ENCODE results near the gene ADAM15.
A peak's percentile ranks its signal among the peaks of the same experiment; 100 is the strongest.

ADAM15 gene

GRCh38 chr1:155014709-155015508, 36.2 kb upstream of the ADAM15 start:
- WGBS = 96% methylated on average over 31 of the region's 31 CpGs
- peaks cover 25% of the 10 kb centered on the region for H3K36me3 ChIP-seq (ENCODE audit: insufficient read depth, low read length)
- H3K4me1 ChIP-seq (ENCODE audit: insufficient read depth, low read length) = peaks cover 23% of the 10 kb centered on the region
- H3K27me3 ChIP-seq (ENCODE audit: insufficient read depth, low read length) = no peaks in the 10 kb centered on the region
- H3K9me3 ChIP-seq (ENCODE audit: insufficient read depth, low read depth, low read length) = no peaks in the 10 kb centered on the region
- no peak overlapping the region for H3K9ac ChIP-seq (ENCODE audit: low read depth, low read length)
- no peak overlapping the region for H3K4me3 ChIP-seq (ENCODE audit: low read length)
- no peak overlapping the region for H3K27ac ChIP-seq (ENCODE audit: low read depth, low read length)

- Histone ChIP-seq H3K9ac (ENCODE audit: low read depth, low read length) (no peak overlapping the region), H3K36me3 (ENCODE audit: insufficient read depth, low read length) (peaks cover 25% of the 10 kb centered on the region), H3K4me3 (ENCODE audit: low read length) (no peak overlapping the region), H3K4me1 (ENCODE audit: insufficient read depth, low read length) (peaks cover 23% of the 10 kb centered on the region), H3K27ac (ENCODE audit: low read depth, low read length) (no peak overlapping the region), H3K9me3 (ENCODE audit: insufficient read depth, low read depth, low read length) (no peaks in the 10 kb centered on the region), H3K27me3 (ENCODE audit: insufficient read depth, low read length) (no peaks in the 10 kb centered on the region)
- 95% methylated on average over 16 of the region's 16 CpGs for WGBS
Measured at GRCh38 chr1:155015527-155016230, 35.4 kb upstream of the ADAM15 start.

- Histone ChIP-seq H3K9ac (ENCODE audit: low read depth, low read length) (peak overlapping the region; percentile 73; the same call in 1 of the 2 replicates), H3K4me3 (ENCODE audit: low read length) (0 out of 2 replicates have a peak overlapping the region, but pooled peaks have one; percentile 53), H3K36me3 (ENCODE audit: insufficient read depth, low read length) (peaks cover 25% of the 10 kb centered on the region), H3K27me3 (ENCODE audit: insufficient read depth, low read length) (no peaks in the 10 kb centered on the region), H3K27ac (ENCODE audit: low read depth, low read length) (peak overlapping the region; percentile 93), H3K9me3 (ENCODE audit: insufficient read depth, low read depth, low read length) (no peaks in the 10 kb centered on the region), H3K4me1 (ENCODE audit: insufficient read depth, low read length) (peaks cover 23% of the 10 kb centered on the region)
- WGBS = 93% methylated on average over 26 of the region's 26 CpGs
Measured at GRCh38 chr1:155016231-155016831, 34.8 kb upstream of the ADAM15 start.

- Histone ChIP-seq H3K27ac (ENCODE audit: low read depth, low read length) (peak overlapping the region; percentile 93), H3K9ac (ENCODE audit: low read depth, low read length) (peak overlapping the region; percentile 73), H3K4me3 (ENCODE audit: low read length) (peak overlapping the region; percentile 53)
Measured at GRCh38 chr1:155017041-155017945, 33.8 kb upstream of the ADAM15 start.

GRCh38 chr1:155017946-155018316, 33.2 kb upstream of the ADAM15 start:
- Histone ChIP-seq H3K27me3 (ENCODE audit: insufficient read depth, low read length) (no peaks in the 10 kb centered on the region), H3K36me3 (ENCODE audit: insufficient read depth, low read length) (peaks cover 25% of the 10 kb centered on the region), H3K4me1 (ENCODE audit: insufficient read depth, low read length) (peaks cover 13% of the 10 kb centered on the region), H3K9ac (ENCODE audit: low read depth, low read length) (0 out of 2 replicates have a peak overlapping the region, but pooled peaks have one; percentile 73), H3K9me3 (ENCODE audit: insufficient read depth, low read depth, low read length) (no peaks in the 10 kb centered on the region), H3K27ac (ENCODE audit: low read depth, low read length) (no peak overlapping the region), H3K4me3 (ENCODE audit: low read length) (peak overlapping the region; percentile 53)
- 81% methylated on average over 6 of the region's 6 CpGs for WGBS

More at GRCh38 chr1:155017041-155017945, 33.8 kb upstream of the ADAM15 start:
- WGBS = 6% methylated on average over 45 of the region's 49 CpGs
- Histone ChIP-seq H3K4me1 (ENCODE audit: insufficient read depth, low read length) (peaks cover 19% of the 10 kb centered on the region), H3K36me3 (ENCODE audit: insufficient read depth, low read length) (peaks cover 25% of the 10 kb centered on the region), H3K27me3 (ENCODE audit: insufficient read depth, low read length) (no peaks in the 10 kb centered on the region), H3K9me3 (ENCODE audit: insufficient read depth, low read depth, low read length) (no peaks in the 10 kb centered on the region)

GRCh38 chr1:155018617-155019348, 32.3 kb upstream of the ADAM15 start:
- 87% methylated on average over 8 of the region's 8 CpGs for WGBS
- no peaks in the 10 kb centered on the region for H3K9me3 ChIP-seq (ENCODE audit: insufficient read depth, low read depth, low read length)
- no peaks in the 10 kb centered on the region for H3K27me3 ChIP-seq (ENCODE audit: insufficient read depth, low read length)
- H3K27ac ChIP-seq (ENCODE audit: low read depth, low read length) = no peak overlapping the region
- H3K4me3 ChIP-seq (ENCODE audit: low read length) = no peak overlapping the region
- no peak overlapping the region for H3K9ac ChIP-seq (ENCODE audit: low read depth, low read length)
- peaks cover 13% of the 10 kb centered on the region for H3K4me1 ChIP-seq (ENCODE audit: insufficient read depth, low read length)
- H3K36me3 ChIP-seq (ENCODE audit: insufficient read depth, low read length) = peaks cover 25% of the 10 kb centered on the region

- H3K4me1 ChIP-seq (ENCODE audit: insufficient read depth, low read length) = peaks cover 13% of the 10 kb centered on the region
- 81% methylated on average over 11 of the region's 11 CpGs for WGBS
- H3K9me3 ChIP-seq (ENCODE audit: insufficient read depth, low read depth, low read length) = no peaks in the 10 kb centered on the region
- H3K36me3 ChIP-seq (ENCODE audit: insufficient read depth, low read length) = peaks cover 18% of the 10 kb centered on the region
- no peak overlapping the region for H3K27ac ChIP-seq (ENCODE audit: low read depth, low read length)
- no peak overlapping the region for H3K9ac ChIP-seq (ENCODE audit: low read depth, low read length)
- H3K27me3 ChIP-seq (ENCODE audit: insufficient read depth, low read length) = no peaks in the 10 kb centered on the region
- H3K4me3 ChIP-seq (ENCODE audit: low read length) = no peak overlapping the region
Measured at GRCh38 chr1:155019377-155020245, 31.5 kb upstream of the ADAM15 start.

- no peak overlapping the region for H3K9ac ChIP-seq (ENCODE audit: low read depth, low read length)
- 93% methylated on average over 7 of the region's 8 CpGs for WGBS
- H3K4me3 ChIP-seq (ENCODE audit: low read length) = no peak overlapping the region
- no peaks in the 10 kb centered on the region for H3K36me3 ChIP-seq (ENCODE audit: insufficient read depth, low read length)
- H3K4me1 ChIP-seq (ENCODE audit: insufficient read depth, low read length) = peaks cover 9% of the 10 kb centered on the region
- no peaks in the 10 kb centered on the region for H3K27me3 ChIP-seq (ENCODE audit: insufficient read depth, low read length)
- H3K9me3 ChIP-seq (ENCODE audit: insufficient read depth, low read depth, low read length) = no peaks in the 10 kb centered on the region
- no peak overlapping the region for H3K27ac ChIP-seq (ENCODE audit: low read depth, low read length)
Measured at GRCh38 chr1:155022136-155022926, 28.8 kb upstream of the ADAM15 start.

GRCh38 chr1:155022927-155023236, 28.2 kb upstream of the ADAM15 start:
- 88% methylated on average over 4 of the region's 4 CpGs for WGBS
- H3K27me3 ChIP-seq (ENCODE audit: insufficient read depth, low read length) = no peaks in the 10 kb centered on the region
- H3K9ac ChIP-seq (ENCODE audit: low read depth, low read length) = no peak overlapping the region
- H3K36me3 ChIP-seq (ENCODE audit: insufficient read depth, low read length) = no peaks in the 10 kb centered on the region
- H3K27ac ChIP-seq (ENCODE audit: low read depth, low read length) = no peak overlapping the region
- no peaks in the 10 kb centered on the region for H3K9me3 ChIP-seq (ENCODE audit: insufficient read depth, low read depth, low read length)
- peaks cover 7% of the 10 kb centered on the region for H3K4me1 ChIP-seq (ENCODE audit: insufficient read depth, low read length)
- H3K4me3 ChIP-seq (ENCODE audit: low read length) = no peak overlapping the region
